DMS79 (cell line): ENCODE results near the gene MINPP1.

Experiments used
- DNase-seq: peaks from one replicate; lab custom pipeline; 2025; lab: John Stamatoyannopoulos, UW

The MINPP1 gene

GRCh38 chr10:87519582-87519981 lies 14.9 kb downstream of the MINPP1 start:
- no peak for DNase-seq

GRCh38 chr10:87523731-87524130 lies 19.0 kb downstream of the MINPP1 start:
- no peak for DNase-seq

DNA sequence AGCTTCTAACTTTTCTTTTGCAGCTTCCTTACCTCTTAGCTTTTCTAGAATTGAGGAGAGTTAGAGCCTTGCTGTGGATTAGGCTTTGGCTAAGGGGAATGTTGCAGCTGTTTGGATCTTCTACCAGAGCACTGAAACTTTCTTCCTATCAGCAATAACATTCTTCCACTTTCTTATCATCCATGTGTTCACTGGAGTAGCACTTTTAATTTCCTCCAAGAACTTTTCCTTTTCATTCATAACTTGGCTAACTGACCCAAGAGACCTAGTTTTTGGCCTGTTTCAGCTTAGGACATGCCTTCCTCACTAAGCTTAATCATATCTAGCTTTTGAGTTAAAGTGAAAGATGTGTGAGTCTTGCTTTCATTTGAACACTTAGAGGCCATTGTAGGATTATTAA lies 19.6 kb downstream of the MINPP1 start:
- DNase-seq, result no peak

DNA sequence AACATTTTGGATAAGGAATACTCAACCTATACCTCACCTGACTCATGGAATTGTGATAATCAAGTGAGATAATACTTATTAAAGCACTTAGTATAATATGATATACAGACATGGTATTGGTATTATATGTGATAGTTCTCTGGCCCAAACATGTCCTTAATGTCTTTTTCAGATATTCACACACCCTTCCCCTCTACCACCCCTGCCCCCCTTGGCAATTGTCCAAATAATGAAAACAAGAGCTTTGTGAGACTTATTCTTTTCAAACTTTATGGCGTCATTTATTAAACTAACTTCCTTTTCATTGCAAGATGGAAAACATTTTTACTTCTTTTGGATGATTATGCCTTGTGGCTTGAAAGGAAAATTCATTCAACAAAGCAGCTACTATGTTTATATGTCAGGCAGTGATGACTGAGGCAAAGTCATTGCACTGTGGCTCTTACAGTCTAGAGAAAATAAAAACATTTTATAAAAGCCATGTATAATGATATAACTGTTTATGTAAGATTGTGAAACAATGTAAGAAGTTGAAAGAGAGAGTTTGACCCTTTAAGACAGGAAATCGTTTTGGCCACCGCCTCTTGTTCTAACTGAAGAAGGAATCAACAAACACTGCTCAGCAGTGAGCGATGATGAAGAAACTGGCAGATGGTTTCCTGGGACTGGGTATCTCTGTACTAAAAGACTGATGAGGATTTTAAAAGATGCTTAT lies 27.4 kb downstream of the MINPP1 start:
- DNase-seq, result no peak

DNA sequence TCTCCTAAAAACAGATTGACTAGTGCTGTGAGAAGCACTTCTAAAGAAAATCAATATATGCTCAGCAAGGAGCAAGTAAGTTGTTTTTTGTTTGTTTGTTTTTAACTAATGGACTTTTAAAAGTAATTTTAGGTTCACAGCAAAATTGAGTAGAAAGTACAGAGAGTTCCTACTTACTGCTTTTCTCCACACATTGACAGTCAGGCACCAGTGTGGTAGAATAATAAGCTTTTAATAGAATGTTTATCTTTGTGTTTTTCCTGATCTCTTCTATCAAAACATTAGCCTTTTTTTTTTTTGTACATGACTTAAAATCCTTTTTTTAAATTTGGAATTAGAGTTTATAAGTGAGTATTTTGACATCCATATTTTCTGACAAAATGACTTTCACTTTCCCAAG lies 28.0 kb downstream of the MINPP1 start:
- no peak for DNase-seq

DNA sequence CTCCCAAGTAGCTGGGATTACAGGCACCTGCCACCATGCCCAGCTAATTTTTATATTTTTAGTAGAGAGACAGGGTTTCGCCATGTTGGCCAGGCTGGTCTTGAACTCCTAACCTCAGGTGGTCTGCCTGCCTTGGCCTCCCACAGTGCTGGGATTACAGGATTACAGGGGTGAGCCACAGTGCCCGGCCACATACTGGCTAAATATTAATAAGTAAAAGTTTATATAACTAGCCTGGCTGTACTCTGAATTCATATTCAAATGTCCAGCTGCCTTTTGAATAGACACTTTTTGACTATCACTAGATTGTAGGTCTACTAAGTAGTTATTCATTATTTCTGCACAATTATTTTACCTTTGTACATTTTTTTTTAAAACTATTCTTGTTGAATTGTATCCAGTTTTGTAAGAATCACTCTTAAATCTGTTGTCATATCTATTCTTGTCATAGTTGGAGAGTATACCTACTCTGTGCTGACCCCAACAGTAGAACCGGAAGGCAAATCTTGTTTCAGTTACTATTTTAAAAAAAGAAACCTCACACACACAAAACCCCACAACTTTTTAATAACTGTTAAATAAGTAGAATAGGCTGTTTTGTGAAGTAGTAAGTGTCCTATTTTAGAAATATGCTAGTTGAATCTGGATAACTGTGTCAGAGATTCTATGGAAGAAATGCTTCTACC lies 29.6 kb downstream of the MINPP1 start:
- DNase-seq, result no peak

DNA sequence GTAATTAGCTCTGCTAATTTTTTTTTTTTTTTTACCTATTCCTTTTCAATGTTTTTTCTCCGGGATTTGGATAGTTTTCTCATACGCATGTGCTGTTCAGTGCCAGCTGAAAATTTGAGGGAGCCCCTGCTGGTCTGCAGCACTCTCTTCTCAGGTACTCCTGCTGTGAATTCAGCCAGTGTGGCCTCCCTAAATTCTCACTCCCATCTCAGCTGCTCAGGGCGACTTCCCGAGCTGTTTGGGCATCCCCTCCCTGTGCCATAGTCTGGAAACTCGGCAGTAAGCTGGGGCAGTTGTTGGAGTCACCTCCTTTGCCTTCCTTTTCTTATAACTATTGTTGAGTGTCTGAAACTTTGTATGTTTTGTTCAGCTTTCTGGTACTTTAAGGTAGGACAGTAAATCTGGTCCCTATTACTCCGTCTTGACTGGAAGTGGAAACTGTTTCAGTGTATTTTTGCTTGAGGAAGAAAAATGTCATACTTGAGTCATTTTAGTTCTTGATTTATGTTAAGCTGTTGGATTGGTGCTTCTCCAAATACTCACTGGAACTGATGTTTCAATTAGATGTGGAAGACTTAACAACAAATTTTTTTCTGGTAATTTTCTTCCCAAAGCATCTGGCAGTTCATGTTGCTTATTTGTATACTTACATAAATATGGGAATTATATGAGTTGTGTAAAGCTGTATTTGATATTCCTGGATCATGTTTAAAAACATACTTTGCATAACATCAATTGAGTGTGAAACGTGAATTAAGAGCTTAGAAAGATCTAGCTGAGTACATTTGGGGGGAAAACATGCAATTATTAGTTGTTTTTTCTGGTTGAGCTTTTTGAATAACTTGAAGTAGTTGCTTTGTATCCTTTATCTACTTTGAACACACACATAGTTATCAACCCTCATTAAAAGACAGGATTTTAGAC lies 33.7 kb downstream of the MINPP1 start:
- DNase-seq, result no peak

DNA sequence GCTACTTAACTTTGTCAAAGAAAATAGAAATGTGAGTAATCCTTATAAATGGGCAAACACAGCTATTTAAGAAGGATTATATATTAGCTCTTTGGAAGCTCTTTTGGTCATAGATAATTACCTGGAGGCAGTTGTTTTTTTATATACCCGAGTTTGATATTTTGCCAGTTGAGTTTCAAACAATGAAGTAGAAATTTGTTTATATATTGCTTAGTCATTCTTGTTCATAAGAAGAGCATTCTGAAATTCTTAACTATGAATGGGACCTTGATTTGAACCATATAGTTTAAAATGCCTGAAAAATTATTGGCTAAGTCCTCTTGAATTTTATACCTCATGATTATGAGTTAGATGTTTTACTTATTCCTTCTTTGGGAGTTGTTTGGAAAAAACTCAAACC lies 36.4 kb downstream of the MINPP1 start:
- DNase-seq, result no peak

GRCh38 chr10:87544721-87545120 lies 40.0 kb downstream of the MINPP1 start:
- DNase-seq, result no peak

GRCh38 chr10:87545783-87546182 lies 41.1 kb downstream of the MINPP1 start:
- DNase-seq, result no peak

DNA sequence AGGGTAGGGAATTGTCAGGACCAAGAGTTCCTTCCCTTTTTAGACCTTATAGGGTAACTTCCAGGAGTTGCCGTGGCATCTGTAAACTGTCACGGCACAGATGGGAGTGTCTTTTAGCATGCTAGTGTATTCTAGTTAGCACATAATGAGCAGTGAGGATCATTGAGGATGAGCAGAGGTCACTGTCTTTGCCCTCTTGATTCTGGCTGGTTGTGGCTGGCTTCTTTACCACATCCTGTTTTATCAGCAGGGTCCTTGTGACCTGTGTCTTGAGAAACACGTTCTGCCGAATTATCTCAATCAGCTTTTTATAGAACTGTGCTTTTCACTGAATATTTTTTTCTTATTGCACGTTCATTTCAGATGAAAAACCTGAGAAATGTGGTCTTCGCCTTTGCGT lies 41.5 kb downstream of the MINPP1 start:
- DNase-seq, result no peak

- DNase-seq, result no peak
Measured at GRCh38 chr10:87546971-87547413, 42.3 kb downstream of the MINPP1 start.

DNA sequence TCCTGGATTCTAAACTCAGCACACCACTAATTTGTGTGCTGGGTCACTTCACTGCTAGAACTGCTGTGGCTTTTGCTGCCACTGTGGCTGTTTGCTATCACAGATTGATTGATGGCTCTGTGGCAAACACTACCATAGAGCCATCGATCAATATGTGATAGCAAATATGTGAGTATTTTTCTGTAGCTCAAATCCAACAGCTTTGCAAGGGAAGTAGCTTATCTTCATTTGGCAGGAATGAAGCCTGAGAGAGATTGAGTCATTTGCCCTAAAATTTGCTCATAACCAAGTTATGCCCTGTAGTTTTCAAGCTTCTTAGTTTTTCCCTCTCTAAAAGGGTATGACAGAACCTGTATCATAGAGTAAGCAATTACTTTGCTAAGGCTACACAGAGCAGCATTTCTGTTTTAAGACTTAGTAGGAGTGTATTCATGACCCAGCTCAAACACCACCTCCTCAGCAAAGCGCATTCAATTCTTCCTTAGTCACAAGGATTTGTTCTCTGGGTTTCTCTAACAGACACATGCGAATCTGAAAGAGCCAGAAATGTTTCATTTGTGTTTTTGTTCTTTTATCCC lies 43.1 kb downstream of the MINPP1 start:
- DNase-seq, result no peak

GRCh38 chr10:87550741-87551140 lies 46.0 kb downstream of the MINPP1 start:
- no peak for DNase-seq

- DNase-seq, result no peak
Measured at GRCh38 chr10:87551326-87551725, 46.6 kb downstream of the MINPP1 start.

DNA sequence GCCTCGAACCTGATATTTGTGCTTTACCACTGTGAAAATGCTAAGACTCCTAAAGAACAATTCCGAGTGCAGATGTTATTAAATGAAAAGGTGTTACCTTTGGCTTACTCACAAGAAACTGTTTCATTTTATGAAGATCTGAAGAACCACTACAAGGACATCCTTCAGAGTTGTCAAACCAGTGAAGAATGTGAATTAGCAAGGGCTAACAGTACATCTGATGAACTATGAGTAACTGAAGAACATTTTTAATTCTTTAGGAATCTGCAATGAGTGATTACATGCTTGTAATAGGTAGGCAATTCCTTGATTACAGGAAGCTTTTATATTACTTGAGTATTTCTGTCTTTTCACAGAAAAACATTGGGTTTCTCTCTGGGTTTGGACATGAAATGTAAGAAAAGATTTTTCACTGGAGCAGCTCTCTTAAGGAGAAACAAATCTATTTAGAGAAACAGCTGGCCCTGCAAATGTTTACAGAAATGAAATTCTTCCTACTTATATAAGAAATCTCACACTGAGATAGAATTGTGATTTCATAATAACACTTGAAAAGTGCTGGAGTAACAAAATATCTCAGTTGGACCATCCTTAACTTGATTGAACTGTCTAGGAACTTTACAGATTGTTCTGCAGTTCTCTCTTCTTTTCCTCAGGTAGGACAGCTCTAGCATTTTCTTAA lies 47.7 kb downstream of the MINPP1 start:
- no peak for DNase-seq

DNA sequence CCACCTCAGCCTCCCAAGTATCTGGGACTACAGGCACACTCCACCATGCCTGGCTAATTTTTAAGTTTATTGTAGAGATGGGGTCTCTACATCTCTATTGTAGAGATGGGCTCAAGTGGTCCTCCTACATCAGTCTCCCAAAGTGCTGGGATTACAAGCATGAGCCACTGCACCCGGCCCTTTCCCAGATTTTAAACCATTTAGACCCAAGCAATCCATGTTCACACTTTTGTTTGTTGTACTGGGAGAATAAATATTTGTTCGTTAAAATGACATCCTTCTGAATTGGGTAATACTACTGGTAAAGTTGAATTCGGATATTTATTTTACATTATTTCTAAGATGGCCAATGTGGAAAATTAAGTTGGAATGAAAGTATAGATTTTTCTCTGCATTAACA lies 52.7 kb downstream of the MINPP1 start:
- no peak for DNase-seq

- DNase-seq, result no peak
Measured at GRCh38 chr10:87558333-87558732, 53.6 kb downstream of the MINPP1 start.

DNA sequence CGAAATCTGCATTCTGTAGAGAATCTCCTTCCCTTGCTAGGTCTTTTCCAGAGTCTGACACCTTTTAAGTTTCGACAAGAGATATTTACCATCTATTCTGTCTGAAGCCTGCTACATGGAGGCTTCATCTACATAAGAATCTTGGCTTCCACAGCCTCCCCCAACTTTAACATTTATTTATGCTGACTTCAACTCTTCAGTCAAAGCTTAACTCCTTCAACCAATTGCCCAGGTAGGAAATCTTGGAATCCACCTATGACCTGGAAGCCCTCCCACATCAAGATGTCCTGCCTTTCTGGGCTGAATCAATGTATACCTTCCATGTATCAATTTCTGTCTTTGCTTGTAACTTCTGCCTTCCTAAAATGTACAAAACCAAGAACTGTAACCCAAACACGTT lies 54.7 kb downstream of the MINPP1 start:
- no peak for DNase-seq

DNA sequence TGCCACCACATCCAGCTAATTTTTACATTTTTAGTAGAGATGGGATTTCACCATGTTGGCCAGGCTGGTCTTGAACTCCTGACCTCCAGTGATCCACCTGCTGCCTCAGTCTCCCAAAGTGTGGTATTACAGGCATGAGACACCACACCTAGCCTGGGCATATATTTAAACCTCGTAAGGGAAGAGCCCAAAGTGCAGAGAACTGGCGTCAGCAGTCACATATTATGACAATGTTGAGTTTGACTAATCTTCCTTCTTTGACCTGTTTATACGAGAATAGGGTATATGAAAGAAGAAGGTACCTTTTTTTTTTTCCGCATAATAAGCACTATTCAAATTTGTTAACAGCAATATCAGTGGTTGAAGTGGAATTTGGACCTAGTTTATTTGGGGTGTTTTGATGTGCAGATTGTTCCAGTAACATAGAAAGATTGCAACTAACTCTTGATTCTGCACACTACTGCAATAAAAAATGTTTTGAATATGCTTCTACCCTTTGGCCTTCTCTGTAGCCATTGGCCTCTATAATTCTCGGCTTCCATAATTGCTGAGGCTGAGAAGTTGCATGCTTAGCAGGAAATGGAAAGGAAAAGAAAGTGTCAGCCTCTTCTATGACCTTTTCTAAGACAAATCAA lies 55.9 kb downstream of the MINPP1 start:
- no peak for DNase-seq

GRCh38 chr10:87562750-87563149 lies 58.1 kb downstream of the MINPP1 start:
- DNase-seq, result no peak
